GM18951 (cell line): ENCODE measurements around the gene NRXN3.
"Not testable (repeated sequence)": the region's sequence is repeated elsewhere in the genome, so short reads cannot be mapped to it uniquely, and the experiment has no call there.

Experiments used
- POLR2A ChIP-seq: IDR thresholded peaks from 4 replicates; pipeline ENCODE4 v1.6.1; 2011; ENCODE audit warnings: mild to moderate bottlenecking; ENCODE audit not compliant: insufficient read length, insufficient read depth; ENCODE audit errors: extremely low read depth
- in situ Hi-C: fragments of 300-500 bp; cut with MboI; formaldehyde crosslinking; loops from one replicate; pipeline ENCODE4 v1.12.0; 2022; ENCODE audit warnings: low sequenced_read_pairs, mixed read lengths, inconsistent platforms; ENCODE audit not compliant: unreplicated experiment

NRXN3 gene

GRCh38 chr14:78432046-78432445 is 261.9 kb downstream of the NRXN3 start:
- no peak for TF ChIP-seq POLR2A
- in situ Hi-C loops, result no loop called here

GRCh38 chr14:78437448-78437847 is 267.3 kb downstream of the NRXN3 start:
- in situ Hi-C loops, result not testable (repeated sequence)

GRCh38 chr14:78440356-78440894 is 270.3 kb downstream of the NRXN3 start:
- TF ChIP-seq POLR2A, result no peak
- in situ Hi-C loops, result no loop called here

- in situ Hi-C loops, result no loop called here
- TF ChIP-seq POLR2A, result no peak
Observed at GRCh38 chr14:78443834-78444233, 273.7 kb downstream of the NRXN3 start.

- TF ChIP-seq POLR2A, result no peak
- in situ Hi-C loops, result no loop called here
Observed at GRCh38 chr14:78445275-78445674, 275.1 kb downstream of the NRXN3 start.

GRCh38 chr14:78446807-78447206 is 276.6 kb downstream of the NRXN3 start:
- in situ Hi-C loops, result no loop called here

GRCh38 chr14:78448164-78449094 is 278.3 kb downstream of the NRXN3 start:
- no peak for TF ChIP-seq POLR2A
- in situ Hi-C loops, result no loop called here

More at GRCh38 chr14:78446807-78447206, 276.6 kb downstream of the NRXN3 start:
- no peak for TF ChIP-seq POLR2A

- in situ Hi-C loops, result no loop called here
Observed at GRCh38 chr14:78450669-78451318, 280.6 kb downstream of the NRXN3 start.

GRCh38 chr14:78451319-78451695 is 281.1 kb downstream of the NRXN3 start:
- in situ Hi-C loops, result no loop called here

More at GRCh38 chr14:78450669-78451318, 280.6 kb downstream of the NRXN3 start:
- TF ChIP-seq POLR2A, result no peak

GRCh38 chr14:78455896-78456435 is 285.8 kb downstream of the NRXN3 start:
- in situ Hi-C loops, result no loop called here
- no peak for TF ChIP-seq POLR2A

More at GRCh38 chr14:78451319-78451695, 281.1 kb downstream of the NRXN3 start:
- no peak for TF ChIP-seq POLR2A

- TF ChIP-seq POLR2A, result no peak
- in situ Hi-C loops, result no loop called here
Observed at GRCh38 chr14:78469947-78470346, 299.8 kb downstream of the NRXN3 start.

- TF ChIP-seq POLR2A, result no peak
- in situ Hi-C loops, result no loop called here
Observed at GRCh38 chr14:78479127-78479780, 309.1 kb downstream of the NRXN3 start.

GRCh38 chr14:78484028-78484427 is 313.9 kb downstream of the NRXN3 start:
- no peak for TF ChIP-seq POLR2A
- in situ Hi-C loops, result no loop called here
